SK-N-SH treated with all-trans-retinoic acid at 6 μM for 48 hours (cell line): ENCODE results near the gene RLN2.
"Not testable (repeated sequence)": the region's sequence is repeated elsewhere in the genome, so short reads cannot be mapped to it uniquely, and the experiment has no call there.

ENCODE experiments used
- CSDC2 ChIP-seq: fragments of 250-450 bp; sonication (Bioruptor Pico); IDR thresholded peaks from 2 replicates; pipeline ENCODE4 v1.5.0; 2020; ENCODE audit warnings: mild to moderate bottlenecking, moderate library complexity
- RARB ChIP-seq: fragments of 250-450 bp; sonication (Bioruptor Pico); IDR thresholded peaks from 2 replicates; pipeline ENCODE4 v1.8.0; 2021; ENCODE audit warnings: mild to moderate bottlenecking, moderate library complexity
- TF ChIP-seq, protein P1 (sequence below): fragments of 250-450 bp; sonication (Bioruptor Pico); IDR thresholded peaks from 2 replicates; pipeline ENCODE4 v1.5.1; 2020; ENCODE audit warnings: low read depth, mild to moderate bottlenecking, moderate library complexity
- TF ChIP-seq, protein P2 (sequence below): fragments of 250-450 bp; sonication (Bioruptor Pico); IDR thresholded peaks from 2 replicates; pipeline ENCODE4 v1.5.1; 2021; ENCODE audit warnings: mild to moderate bottlenecking, moderate library complexity

GRCh38 chr9:5338992-5339981, 34.8 kb upstream of the RLN2 start, which contains the start of gene RLN1:
- TF ChIP-seq CSDC2, RARB (CRISPR knock-in tag): not testable (repeated sequence)
- TF ChIP-seq, protein P1, sequence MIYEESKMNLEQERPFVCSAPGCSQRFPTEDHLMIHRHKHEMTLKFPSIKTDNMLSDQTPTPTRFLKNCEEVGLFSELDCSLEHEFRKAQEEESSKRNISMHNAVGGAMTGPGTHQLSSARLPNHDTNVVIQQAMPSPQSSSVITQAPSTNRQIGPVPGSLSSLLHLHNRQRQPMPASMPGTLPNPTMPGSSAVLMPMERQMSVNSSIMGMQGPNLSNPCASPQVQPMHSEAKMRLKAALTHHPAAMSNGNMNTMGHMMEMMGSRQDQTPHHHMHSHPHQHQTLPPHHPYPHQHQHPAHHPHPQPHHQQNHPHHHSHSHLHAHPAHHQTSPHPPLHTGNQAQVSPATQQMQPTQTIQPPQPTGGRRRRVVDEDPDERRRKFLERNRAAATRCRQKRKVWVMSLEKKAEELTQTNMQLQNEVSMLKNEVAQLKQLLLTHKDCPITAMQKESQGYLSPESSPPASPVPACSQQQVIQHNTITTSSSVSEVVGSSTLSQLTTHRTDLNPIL (CRISPR knock-in tag), result not testable (repeated sequence)
- TF ChIP-seq, protein P2, sequence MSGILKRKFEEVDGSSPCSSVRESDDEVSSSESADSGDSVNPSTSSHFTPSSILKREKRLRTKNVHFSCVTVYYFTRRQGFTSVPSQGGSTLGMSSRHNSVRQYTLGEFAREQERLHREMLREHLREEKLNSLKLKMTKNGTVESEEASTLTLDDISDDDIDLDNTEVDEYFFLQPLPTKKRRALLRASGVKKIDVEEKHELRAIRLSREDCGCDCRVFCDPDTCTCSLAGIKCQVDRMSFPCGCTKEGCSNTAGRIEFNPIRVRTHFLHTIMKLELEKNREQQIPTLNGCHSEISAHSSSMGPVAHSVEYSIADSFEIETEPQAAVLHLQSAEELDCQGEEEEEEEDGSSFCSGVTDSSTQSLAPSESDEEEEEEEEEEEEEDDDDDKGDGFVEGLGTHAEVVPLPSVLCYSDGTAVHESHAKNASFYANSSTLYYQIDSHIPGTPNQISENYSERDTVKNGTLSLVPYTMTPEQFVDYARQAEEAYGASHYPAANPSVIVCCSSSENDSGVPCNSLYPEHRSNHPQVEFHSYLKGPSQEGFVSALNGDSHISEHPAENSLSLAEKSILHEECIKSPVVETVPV, result not testable (repeated sequence)
